GM21367 (cell line): ENCODE results near the gene PURA.

Source experiments
- ATAC-seq: cut with Tn5 transposase; IDR thresholded peaks from one replicate; pipeline ENCODE4 v1.9.1; 2021; ENCODE audit not compliant: unreplicated experiment

The PURA gene

DNA sequence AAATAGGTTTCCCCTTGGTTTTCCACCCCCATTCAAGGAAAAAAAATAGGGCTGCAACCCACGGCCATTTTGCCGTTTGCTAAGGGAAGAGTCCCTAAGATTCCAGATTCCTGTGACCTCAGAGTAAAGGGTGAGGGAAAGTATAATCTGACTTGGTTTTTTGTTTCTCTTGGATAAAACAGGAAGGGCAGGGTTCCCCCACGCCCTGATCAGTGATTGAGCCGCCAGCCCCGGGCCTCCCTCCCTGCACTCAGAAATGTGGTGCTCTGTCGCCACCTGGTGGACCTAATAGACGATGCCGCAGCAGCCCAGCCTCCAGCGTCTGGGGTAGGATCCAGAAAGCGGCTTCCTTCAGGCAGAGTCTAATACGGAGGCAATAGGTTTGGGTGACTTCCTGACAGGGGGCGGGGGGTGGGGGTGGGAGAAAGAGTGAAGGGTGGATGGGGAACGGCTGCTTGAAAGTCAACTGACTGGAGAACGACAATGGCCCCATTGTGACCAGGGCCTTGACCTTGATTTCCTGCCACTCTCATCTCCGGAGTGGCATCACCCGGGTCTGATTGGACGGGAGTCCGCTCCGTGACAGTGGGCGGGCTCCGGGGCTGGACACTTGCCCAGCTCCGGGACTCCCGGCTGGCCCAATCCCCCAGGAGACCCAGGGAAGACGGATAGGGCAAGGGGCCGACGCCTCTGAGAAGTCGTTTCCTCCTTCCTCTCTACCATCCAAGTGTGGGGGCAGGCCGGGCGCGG is 43.3 kb downstream of the PURA start:
- ATAC-seq: peak; percentile 95

DNA sequence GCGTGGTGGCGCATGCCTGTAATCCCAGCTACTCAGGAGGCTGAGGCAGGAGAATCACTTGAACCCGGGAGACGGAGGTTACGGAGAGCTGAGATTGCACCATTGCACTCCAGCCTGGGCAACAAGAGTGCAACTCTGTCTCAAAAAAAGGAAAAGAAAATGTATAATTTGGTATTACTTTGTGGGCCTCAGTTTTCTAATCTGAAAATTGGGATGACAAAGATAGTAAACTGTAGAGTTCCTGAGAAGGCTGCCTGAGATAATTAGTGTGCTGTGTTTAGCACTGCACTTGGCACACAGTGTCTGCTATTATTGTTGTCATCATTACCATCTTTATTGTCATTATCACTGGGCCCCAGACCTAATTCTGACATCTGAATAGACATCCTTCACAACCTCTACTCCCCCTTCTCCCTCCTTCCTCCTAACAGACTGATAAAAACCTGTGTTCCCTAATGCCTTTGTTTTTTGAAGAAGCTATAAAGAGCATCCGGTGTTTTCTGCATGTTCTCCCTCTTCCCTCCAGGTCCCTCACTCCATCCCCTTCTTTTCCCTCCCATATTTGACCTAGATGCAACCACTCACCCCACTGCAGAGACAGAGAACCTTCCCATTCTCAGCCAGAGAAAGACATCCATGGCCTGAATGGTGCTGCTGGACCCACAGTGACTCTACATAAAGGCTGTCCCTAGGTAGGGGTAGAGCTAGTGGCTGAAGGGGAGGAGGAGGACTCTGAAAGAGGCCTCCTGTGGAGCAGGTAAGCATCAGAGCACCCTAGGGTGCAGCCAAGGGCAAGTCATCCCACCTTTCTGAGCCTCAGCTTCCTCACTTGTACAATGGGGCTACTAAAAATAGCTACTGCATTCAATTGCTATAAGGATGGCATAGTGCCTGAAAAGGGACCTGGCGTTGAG is 45.4 kb downstream of the PURA start:
- no peak for ATAC-seq

DNA sequence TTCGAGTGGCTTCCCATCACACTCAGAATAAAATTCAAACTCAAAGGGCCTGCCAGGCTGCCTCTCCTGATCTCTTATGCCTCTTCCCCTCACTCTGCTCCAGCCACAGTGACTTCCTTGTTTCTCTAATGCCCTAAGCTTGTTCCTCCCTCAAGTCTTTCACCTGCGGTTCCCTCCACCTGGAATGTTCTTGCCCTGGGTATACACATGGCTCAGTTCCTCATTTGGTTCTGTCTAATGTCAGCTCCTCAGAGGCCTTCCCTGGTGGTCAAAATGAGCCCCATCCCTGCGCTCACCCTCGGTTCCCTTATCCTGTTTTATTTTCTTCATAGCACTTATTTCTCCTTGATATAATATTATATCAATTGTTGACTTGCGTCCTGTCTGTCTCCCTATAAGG is 48.4 kb downstream of the PURA start:
- ATAC-seq: no peak

DNA sequence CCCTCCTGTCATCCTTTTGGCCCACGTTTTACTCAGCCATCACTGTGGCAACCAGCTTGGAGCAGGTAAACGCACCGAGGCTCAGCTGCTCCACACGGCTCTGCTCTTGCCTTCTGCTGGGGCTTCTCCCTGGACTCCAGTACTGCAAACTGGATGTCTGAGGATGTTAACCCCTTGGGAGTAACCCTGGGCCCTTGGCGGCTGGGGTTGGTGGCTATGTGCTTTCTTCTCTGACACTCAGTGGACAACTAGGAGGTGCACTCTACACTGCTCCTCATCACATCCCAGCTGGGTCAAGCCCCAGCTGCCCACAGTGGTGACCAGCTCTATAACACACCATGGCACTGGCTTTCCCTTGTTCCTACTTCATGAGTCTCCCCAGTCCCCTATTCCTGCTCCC is 48.9 kb downstream of the PURA start:
- no peak for ATAC-seq

DNA sequence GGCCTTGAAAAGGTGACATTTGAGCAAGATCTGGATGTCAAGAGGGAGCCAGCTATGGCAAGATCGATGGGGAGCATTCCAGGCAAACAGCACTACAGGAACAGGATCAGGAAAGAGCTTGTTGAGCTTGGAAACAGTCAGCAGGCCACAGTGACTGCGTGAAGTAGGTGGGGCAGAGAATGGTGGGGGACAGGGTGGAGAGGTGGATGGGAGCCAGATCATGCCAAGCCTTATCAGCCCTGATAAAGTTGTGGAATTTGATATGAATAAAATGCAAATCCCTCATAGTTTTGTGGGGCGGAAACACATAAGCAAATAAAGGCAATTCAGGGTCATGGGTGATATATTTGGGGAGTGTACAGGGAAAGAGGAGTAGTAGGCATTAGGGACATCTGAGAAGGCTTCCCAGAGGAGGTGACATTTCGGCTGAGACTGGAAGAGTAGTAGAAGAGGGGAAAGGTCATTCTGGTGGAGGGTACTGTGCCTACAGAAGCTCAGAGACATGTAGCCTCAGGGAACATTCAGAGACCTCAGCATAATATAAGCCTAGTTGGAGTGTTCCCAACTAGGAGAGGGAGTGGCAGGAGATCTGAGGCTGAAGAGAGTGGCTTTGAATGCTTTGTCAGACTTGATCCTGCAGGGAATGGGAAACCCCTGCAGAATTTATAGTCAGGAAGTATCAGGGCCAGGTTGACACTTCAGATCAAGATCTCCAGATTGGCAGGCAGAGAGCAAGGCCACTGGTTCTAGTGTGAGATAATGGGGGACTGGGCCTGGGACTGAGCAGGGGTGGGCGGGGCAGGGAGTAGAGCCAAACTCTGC is 51.4 kb downstream of the PURA start:
- ATAC-seq: no peak

DNA sequence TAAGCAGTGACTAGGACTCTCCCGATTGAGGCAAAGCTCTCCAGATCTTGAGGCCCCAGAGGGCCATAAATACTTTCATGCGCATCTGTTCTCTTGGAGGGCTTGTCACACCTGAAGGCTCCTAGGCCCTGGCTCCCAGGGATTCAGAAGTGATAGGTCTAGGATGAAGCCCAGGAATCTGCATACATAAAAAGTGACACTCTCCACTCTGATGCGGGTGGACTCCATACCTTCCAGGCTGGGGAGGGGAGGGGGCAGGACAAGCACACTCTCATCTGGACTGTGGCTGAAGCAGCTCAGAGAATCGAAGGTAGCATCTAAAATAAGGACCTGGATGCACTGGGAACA is 52.0 kb downstream of the PURA start:
- ATAC-seq: no peak

DNA sequence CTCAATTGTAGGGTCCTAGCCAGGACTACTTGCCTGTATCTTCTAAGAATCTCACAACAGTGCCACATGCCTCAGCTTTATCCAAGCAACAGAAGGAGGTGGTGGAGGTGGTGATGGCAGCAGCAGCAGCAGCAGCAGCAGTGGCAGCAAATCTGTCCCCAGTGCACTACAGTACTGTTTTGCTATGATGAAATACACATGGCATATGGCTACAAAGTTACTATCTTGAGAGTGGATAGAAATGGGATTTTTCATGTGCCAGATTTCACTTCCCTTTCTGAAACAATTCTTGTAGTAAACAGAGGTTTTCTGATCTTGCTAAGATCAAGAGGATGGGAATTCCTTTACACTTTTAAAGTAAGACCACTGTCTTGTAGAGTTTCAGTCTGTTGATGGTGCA is 53.0 kb downstream of the PURA start:
- ATAC-seq: no peak

DNA sequence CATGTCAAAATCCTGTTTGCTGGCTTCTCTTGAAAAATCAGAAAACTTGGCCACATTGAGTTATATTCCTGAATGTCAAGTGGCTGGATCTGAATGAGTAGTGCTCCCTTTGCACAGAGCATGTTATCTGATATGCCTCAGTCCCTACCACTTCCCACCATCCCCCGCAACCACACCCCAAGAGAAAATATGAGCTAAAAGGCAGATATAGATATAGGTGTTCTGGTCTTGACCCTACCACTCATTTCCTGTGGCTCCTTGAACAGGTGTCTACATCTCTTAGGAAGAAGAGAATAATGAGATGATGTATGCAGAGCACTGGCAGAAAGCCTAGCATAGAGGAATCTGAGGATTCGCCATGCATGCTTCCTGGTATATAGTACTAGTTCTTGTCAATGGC is 54.5 kb downstream of the PURA start:
- ATAC-seq: no peak

DNA sequence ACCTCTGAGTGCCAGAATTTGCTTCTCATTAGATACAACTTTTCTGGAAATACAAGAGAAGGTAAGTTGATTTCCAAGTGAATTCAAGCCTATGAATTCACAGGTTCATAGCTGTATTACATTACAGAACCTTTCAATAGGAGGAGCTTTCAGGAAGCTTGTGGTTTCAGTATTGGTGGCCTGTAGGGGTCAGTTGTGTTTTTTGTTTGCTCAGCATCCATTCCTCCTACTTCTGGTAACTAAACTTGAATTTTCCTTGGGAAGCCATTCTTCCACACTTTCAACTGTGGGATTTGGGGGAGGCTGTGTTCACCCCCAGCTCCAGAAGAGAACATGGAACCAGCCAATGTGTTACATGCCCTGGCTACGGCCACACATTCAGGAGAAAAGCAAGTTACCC is 55.5 kb downstream of the PURA start:
- no peak for ATAC-seq

DNA sequence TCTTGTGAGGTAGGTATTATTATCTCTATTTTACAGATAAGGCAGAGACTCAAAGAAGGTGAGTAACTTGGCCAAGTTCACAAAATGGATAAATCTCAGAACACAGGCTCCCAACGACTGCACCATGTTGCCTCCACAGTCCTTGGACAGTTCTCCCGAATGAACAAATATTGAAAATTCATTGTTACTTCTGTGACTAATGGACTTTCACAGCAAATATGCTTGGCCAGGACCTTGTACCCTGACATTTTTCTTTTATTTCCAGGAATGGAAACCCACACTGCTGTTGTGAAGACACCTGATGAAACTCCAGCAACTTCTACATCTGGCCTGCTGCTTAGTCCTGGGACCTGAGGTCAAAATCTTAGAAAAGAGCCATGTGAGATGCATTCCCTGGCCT is 58.6 kb downstream of the PURA start:
- no peak for ATAC-seq

DNA sequence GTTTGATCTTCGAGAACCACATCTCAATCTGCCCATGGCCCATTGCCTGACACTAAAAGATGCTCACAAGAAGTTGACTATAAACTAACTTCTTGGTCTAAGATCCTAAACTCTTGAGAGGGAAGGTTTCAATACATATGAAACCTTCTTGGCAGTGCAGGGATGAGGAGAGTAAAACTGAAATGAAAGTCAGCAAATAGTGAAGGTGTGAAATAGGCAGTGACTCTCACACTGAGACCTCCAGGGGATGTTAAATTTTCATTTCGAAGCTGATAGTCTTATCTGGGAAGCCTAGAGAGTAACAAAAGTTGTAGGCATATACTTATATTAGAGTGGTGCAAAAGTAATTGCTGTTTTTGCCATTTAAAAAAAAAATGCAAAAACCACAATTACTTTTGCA is 60.1 kb downstream of the PURA start:
- ATAC-seq: no peak

DNA sequence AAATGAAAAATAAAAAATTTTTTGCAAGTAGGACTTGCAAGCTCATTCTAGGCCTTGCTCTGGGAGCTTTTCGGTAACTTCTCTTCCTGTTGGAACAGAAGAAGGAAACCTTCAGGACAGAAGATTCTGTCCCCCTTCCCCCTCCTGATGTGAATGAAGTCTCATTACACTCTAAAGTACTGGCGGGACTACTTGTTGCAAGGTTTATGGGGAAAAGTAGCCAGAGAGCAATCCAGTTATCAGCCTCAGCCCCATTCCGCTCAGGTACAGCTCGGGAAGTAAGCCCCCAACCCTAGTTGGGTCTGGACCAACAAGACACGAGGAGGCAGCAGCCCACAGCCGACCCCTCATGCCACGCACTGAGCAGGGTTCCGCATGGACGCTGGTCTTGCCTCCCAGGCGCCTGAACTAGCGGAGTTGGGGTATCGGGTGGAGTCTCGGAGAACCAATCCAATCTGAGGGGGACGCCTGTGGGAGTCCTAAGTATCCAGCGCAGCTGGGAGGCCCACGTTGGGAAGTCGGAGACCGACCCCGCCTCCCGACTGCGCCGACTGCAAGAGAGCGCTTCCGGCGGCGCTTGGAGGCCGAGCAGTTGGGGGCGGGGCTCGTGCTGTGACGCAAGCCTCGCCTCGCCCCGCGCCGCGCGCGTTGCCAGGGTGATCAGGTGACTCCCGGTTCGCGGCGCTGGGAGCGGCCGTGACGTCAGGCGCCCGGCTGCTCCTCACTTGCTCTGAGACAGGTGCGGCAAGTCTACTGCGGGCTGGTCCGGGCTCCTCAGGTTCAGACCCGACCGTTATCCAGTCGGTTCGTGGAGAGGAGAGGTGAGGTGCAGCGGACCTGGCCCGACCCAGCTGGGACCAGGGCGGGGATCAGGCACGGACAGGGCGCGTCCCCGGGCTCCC is 60.8 kb downstream of the PURA start, which contains the start of gene CYSTM1:
Gene CYSTM1, plus strand, starts transcription at position 724 of the 902 bp plus-strand sequence. CDS start 19,278 bp downstream, outside the sequence.
- ATAC-seq: peak; percentile 95
